ENCODE data around the gene RARRES1.

DNA sequence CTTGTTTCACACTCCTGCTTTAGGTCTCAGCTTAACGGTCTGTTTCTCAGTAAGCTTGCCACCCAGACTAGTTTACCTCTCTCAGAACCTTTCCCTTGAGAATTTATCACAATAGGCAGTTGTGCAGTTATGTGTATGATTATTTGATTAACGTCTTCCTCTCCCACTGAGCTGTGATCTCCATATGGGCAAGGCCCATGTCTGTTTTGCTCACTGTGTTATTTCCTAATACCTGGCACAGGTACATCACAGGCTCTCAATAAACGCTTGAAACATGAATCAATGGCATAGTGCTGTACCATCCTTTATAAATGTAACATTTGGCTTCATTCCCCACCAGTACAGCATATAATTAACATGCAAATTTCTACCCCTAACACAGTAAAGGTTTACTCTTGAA is 29.1 kb upstream of the RARRES1 start:
- TF ChIP-seq FOXM1 (IDR thresholded peaks at IDR 0.05; ENCODE audit: borderline replicate concordance) (no peak), SP1 (IDR thresholded peaks at IDR 0.05) (no peak), SUZ12 (IDR thresholded peaks at IDR 0.05) (no peak), ELF4 (IDR thresholded peaks at IDR 0.05) (no peak), BHLHE40 (IDR thresholded peaks at IDR 0.05; ENCODE audit: borderline replicate concordance) (no peak), ARNT (IDR thresholded peaks at IDR 0.05) (no peak), NFRKB (IDR thresholded peaks at IDR 0.05) (no peak), TARDBP (IDR thresholded peaks at IDR 0.05) (no peak), FOXK2 (IDR thresholded peaks at IDR 0.05) (no peak), CTBP1 (IDR thresholded peaks at IDR 0.05; ENCODE audit: borderline replicate concordance) (no peak), L3MBTL2 (conservative IDR thresholded peaks at IDR 0.05) (no peak), HDGF (IDR thresholded peaks at IDR 0.05; ENCODE audit: borderline replicate concordance) (no peak), ZNF384 (IDR thresholded peaks at IDR 0.05) (no peak)
- TF ChIP-seq, protein P1, sequence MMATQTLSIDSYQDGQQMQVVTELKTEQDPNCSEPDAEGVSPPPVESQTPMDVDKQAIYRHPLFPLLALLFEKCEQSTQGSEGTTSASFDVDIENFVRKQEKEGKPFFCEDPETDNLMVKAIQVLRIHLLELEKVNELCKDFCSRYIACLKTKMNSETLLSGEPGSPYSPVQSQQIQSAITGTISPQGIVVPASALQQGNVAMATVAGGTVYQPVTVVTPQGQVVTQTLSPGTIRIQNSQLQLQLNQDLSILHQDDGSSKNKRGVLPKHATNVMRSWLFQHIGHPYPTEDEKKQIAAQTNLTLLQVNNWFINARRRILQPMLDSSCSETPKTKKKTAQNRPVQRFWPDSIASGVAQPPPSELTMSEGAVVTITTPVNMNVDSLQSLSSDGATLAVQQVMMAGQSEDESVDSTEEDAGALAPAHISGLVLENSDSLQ (IDR thresholded peaks at IDR 0.05), result no peak

All from HEK293T (cell line).